ENCODE results near the gene USP20.

USP20 gene

GRCh38 chr9:129916707-129917106 lies 81.4 kb downstream of the USP20 start:
- H2AFZ ChIP-seq (ENCODE audit: low read depth, low read length, severe bottlenecking): no peak overlapping the region
- H3K4me3 ChIP-seq (ENCODE audit: insufficient read depth, low read length, poor library complexity, severe bottlenecking): no peak overlapping the region
- H3K27me3 ChIP-seq (ENCODE audit: low read length): no peaks in the 10 kb centered on the region
- no peaks in the 10 kb centered on the region for H3K9me3 ChIP-seq (ENCODE audit: insufficient read depth, low read length)
- H3K79me2 ChIP-seq (ENCODE audit: insufficient read depth, low read length): peaks cover 9% of the 10 kb centered on the region; the same call in 1 of the 2 replicates
- no peaks in the 10 kb centered on the region for H4K20me1 ChIP-seq (ENCODE audit: low read depth, low read length)
- H3F3A ChIP-seq (ENCODE audit: insufficient read depth): peaks cover 8% of the 10 kb centered on the region; the same call in 1 of the 2 replicates
- H3K36me3 ChIP-seq (ENCODE audit: low read length): peaks cover 28% of the 10 kb centered on the region
- H3K9ac ChIP-seq (ENCODE audit: low read length): no peak overlapping the region
- TF ChIP-seq EZH2phosphoT487 (conservative IDR thresholded peaks at IDR 0.05; ENCODE audit: low read length) (no peak), CTCF (IDR thresholded peaks at IDR 0.05; ENCODE audit: insufficient read depth, low read length, poor library complexity, severe bottlenecking) (no peak)
- no peak overlapping the region for H3K4me2 ChIP-seq (ENCODE audit: low read depth, low read length, poor library complexity, severe bottlenecking)
- no peaks in the 10 kb centered on the region for H3K9me2 ChIP-seq (replicated peaks; ENCODE audit: insufficient read depth, low read length)
- H3K27ac ChIP-seq (ENCODE audit: low read depth, low read length): no peak overlapping the region

GRCh38 chr9:129918296-129918950 lies 83.2 kb downstream of the USP20 start:
- Histone ChIP-seq H3K36me3 (ENCODE audit: low read length) (peaks cover 41% of the 10 kb centered on the region), H3K27ac (ENCODE audit: low read depth, low read length) (no peak overlapping the region), H3K9me3 (ENCODE audit: insufficient read depth, low read length) (no peaks in the 10 kb centered on the region), H3F3A (ENCODE audit: insufficient read depth) (peaks cover 8% of the 10 kb centered on the region; the same call in 1 of the 2 replicates), H3K27me3 (ENCODE audit: low read length) (no peaks in the 10 kb centered on the region), H3K4me2 (ENCODE audit: low read depth, low read length, poor library complexity, severe bottlenecking) (no peak overlapping the region), H3K4me3 (ENCODE audit: insufficient read depth, low read length, poor library complexity, severe bottlenecking) (no peak overlapping the region), H3K9ac (ENCODE audit: low read length) (no peak overlapping the region), H3K79me2 (ENCODE audit: insufficient read depth, low read length) (peaks cover 9% of the 10 kb centered on the region; the same call in 1 of the 2 replicates), H3K9me2 (replicated peaks; ENCODE audit: insufficient read depth, low read length) (no peaks in the 10 kb centered on the region), H4K20me1 (ENCODE audit: low read depth, low read length) (no peaks in the 10 kb centered on the region), H2AFZ (ENCODE audit: low read depth, low read length, severe bottlenecking) (no peak overlapping the region)
- no peak for TF ChIP-seq CTCF (IDR thresholded peaks at IDR 0.05; ENCODE audit: insufficient read depth, low read length, poor library complexity, severe bottlenecking)
- no peak for TF ChIP-seq EZH2phosphoT487 (conservative IDR thresholded peaks at IDR 0.05; ENCODE audit: low read length)

- Histone ChIP-seq H3K9me3 (ENCODE audit: insufficient read depth, low read length) (no peaks in the 10 kb centered on the region), H3K4me3 (ENCODE audit: insufficient read depth, low read length, poor library complexity, severe bottlenecking) (no peak overlapping the region), H3K9me2 (replicated peaks; ENCODE audit: insufficient read depth, low read length) (no peaks in the 10 kb centered on the region), H3K36me3 (ENCODE audit: low read length) (peaks cover 49% of the 10 kb centered on the region), H3K79me2 (ENCODE audit: insufficient read depth, low read length) (peaks cover 9% of the 10 kb centered on the region; the same call in 1 of the 2 replicates), H4K20me1 (ENCODE audit: low read depth, low read length) (no peaks in the 10 kb centered on the region), H3K4me2 (ENCODE audit: low read depth, low read length, poor library complexity, severe bottlenecking) (no peak overlapping the region), H3F3A (ENCODE audit: insufficient read depth) (peaks cover 10% of the 10 kb centered on the region; the same call in 1 of the 2 replicates), H3K27ac (ENCODE audit: low read depth, low read length) (no peak overlapping the region), H3K9ac (ENCODE audit: low read length) (no peak overlapping the region), H3K27me3 (ENCODE audit: low read length) (no peaks in the 10 kb centered on the region), H2AFZ (ENCODE audit: low read depth, low read length, severe bottlenecking) (no peak overlapping the region)
- TF ChIP-seq CTCF (IDR thresholded peaks at IDR 0.05; ENCODE audit: insufficient read depth, low read length, poor library complexity, severe bottlenecking) (no peak), EZH2phosphoT487 (conservative IDR thresholded peaks at IDR 0.05; ENCODE audit: low read length) (no peak)
These were observed 84.0 kb downstream of the USP20 start for GRCh38 chr9:129919277-129919676.

All from SU-DHL-6 (cell line).